Transverse colon (tissue), 4 donors: ENCODE measurements around the gene PIK3C2G.

Experiments
- EP300 ChIP-seq: sonication (generic); formaldehyde crosslinking; IDR thresholded peaks from one replicate; pipeline ENCODE4 v1.6.1; 2017; ENCODE audit warnings: antibody characterized with exemption, low read depth
- POLR2A ChIP-seq: fragments of 450-650 bp; IDR thresholded peaks from one replicate; pipeline ENCODE4 v1.6.1; 2016; ENCODE audit warnings: antibody characterized with exemption, mild to moderate bottlenecking, moderate library complexity
- POLR2AphosphoS5 ChIP-seq, 3 donors: sonication (generic); formaldehyde crosslinking; IDR thresholded peaks; one replicate each; pipeline ENCODE4 v1.6.1; 2016; ENCODE audit warnings: antibody characterized with exemption in 3 of 3
- TF ChIP-seq, protein P1 (sequence below), 5 experiments: fragments of 200-600 bp in 3 of 5; fragments of 450-650 bp in 2 of 5; sonication (generic) in 3 of 5; IDR thresholded peaks; 1 replicate in 2 of 5; 2 replicates in 3 of 5; pipeline ENCODE4 v1.5.1; 2016 to 2017; ENCODE audit warnings: antibody characterized with exemption in 5 of 5, inconsistent platforms in 3 of 5, mild to moderate bottlenecking in 2 of 5, moderate library complexity in 1 of 5

DNA sequence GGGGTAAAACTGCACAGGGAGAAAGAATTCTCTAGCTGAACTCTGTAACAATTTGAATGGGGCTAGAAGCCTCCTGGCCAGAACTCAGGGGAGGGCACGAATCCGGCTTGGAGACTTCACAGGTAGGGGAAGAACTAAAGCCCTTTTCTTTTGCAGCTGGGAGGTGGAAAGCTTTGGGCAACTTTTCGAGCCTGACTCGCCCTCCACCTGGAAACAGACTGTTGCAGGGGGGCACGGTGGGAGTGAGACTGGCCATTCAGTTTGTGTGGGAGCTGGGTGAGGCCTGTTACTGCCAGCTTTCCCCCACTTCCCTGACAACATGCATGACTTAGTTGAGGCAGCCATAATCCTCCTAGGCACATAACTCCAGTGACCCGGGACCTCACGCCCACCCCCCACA lies 340.6 kb downstream of the PIK3C2G start:
- TF ChIP-seq, protein P1, sequence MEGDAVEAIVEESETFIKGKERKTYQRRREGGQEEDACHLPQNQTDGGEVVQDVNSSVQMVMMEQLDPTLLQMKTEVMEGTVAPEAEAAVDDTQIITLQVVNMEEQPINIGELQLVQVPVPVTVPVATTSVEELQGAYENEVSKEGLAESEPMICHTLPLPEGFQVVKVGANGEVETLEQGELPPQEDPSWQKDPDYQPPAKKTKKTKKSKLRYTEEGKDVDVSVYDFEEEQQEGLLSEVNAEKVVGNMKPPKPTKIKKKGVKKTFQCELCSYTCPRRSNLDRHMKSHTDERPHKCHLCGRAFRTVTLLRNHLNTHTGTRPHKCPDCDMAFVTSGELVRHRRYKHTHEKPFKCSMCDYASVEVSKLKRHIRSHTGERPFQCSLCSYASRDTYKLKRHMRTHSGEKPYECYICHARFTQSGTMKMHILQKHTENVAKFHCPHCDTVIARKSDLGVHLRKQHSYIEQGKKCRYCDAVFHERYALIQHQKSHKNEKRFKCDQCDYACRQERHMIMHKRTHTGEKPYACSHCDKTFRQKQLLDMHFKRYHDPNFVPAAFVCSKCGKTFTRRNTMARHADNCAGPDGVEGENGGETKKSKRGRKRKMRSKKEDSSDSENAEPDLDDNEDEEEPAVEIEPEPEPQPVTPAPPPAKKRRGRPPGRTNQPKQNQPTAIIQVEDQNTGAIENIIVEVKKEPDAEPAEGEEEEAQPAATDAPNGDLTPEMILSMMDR (IDR thresholded peaks at IDR 0.05), result no peak
- TF ChIP-seq POLR2A, result no peak
- TF ChIP-seq POLR2AphosphoS5 (IDR thresholded peaks at IDR 0.05), result no peak
- TF ChIP-seq EP300, result no peak
